ENCODE data around the gene MSI1.

DNA sequence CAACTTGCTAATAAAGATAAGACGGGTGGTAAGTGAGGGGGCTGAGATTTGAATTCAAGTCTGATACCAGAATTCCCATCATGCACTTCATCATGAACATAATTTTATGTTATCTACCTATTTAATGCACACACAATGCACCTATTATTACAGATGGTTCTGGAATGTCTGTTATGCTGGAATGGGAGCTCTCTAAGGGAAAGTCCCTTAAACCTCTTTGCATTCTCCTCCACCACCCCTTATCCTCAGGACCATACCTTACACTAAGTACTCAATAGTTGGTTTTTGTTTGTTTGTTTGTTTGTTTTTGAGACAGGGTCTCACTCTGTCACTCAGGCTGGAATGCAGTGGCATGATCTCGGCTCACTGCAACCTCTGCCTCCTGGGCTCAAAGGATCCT is 7.0 kb upstream of the MSI1 start:
- TF ChIP-seq, protein P1, sequence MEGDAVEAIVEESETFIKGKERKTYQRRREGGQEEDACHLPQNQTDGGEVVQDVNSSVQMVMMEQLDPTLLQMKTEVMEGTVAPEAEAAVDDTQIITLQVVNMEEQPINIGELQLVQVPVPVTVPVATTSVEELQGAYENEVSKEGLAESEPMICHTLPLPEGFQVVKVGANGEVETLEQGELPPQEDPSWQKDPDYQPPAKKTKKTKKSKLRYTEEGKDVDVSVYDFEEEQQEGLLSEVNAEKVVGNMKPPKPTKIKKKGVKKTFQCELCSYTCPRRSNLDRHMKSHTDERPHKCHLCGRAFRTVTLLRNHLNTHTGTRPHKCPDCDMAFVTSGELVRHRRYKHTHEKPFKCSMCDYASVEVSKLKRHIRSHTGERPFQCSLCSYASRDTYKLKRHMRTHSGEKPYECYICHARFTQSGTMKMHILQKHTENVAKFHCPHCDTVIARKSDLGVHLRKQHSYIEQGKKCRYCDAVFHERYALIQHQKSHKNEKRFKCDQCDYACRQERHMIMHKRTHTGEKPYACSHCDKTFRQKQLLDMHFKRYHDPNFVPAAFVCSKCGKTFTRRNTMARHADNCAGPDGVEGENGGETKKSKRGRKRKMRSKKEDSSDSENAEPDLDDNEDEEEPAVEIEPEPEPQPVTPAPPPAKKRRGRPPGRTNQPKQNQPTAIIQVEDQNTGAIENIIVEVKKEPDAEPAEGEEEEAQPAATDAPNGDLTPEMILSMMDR (IDR thresholded peaks at IDR 0.05): no peak
- TF ChIP-seq POLR2A (IDR thresholded peaks at IDR 0.05): no peak

Measured in thyroid gland (tissue), 4 donors.